GM12875 (cell line): ENCODE measurements around the gene CTRB2.

Experiments used
- H3K4me3 ChIP-seq: one replicate; pipeline ENCODE4 v1.5.1; 2011; ENCODE audit warnings: low read depth, low read length, control low read depth
- TF ChIP-seq, protein P1 (sequence below): IDR thresholded peaks from 2 replicates; pipeline ENCODE4 v1.5.1; 2011; ENCODE audit warnings: low read depth, mild to moderate bottlenecking, control low read depth, inconsistent platforms, low read length, moderate library complexity, borderline replicate concordance; ENCODE audit not compliant: insufficient read depth

The CTRB2 gene

DNA sequence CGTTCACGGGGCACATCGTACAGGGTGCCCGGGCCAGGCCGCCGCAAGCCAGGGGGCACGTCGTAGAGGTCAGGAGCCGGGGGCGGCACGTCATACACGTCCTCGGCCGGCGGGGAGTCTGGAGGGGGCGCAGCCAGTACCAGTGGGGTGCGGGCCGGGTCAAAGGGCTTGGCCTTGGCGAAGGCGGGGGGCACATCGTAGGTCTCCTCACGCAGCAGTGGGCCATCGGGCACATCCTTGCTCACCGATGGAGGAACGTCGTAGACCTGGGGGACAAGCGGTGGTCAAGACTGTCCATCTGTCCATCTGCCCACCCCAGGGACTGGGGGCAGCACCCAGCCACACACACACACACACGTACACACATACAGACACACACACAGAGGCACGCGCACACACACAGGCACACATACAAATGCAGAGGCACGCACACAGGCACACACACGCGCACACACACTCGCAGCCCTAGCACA lies 28.8 kb upstream of the CTRB2 start:
- no peak overlapping the region for H3K4me3 ChIP-seq
- TF ChIP-seq, protein P1, sequence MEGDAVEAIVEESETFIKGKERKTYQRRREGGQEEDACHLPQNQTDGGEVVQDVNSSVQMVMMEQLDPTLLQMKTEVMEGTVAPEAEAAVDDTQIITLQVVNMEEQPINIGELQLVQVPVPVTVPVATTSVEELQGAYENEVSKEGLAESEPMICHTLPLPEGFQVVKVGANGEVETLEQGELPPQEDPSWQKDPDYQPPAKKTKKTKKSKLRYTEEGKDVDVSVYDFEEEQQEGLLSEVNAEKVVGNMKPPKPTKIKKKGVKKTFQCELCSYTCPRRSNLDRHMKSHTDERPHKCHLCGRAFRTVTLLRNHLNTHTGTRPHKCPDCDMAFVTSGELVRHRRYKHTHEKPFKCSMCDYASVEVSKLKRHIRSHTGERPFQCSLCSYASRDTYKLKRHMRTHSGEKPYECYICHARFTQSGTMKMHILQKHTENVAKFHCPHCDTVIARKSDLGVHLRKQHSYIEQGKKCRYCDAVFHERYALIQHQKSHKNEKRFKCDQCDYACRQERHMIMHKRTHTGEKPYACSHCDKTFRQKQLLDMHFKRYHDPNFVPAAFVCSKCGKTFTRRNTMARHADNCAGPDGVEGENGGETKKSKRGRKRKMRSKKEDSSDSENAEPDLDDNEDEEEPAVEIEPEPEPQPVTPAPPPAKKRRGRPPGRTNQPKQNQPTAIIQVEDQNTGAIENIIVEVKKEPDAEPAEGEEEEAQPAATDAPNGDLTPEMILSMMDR: no peak

DNA sequence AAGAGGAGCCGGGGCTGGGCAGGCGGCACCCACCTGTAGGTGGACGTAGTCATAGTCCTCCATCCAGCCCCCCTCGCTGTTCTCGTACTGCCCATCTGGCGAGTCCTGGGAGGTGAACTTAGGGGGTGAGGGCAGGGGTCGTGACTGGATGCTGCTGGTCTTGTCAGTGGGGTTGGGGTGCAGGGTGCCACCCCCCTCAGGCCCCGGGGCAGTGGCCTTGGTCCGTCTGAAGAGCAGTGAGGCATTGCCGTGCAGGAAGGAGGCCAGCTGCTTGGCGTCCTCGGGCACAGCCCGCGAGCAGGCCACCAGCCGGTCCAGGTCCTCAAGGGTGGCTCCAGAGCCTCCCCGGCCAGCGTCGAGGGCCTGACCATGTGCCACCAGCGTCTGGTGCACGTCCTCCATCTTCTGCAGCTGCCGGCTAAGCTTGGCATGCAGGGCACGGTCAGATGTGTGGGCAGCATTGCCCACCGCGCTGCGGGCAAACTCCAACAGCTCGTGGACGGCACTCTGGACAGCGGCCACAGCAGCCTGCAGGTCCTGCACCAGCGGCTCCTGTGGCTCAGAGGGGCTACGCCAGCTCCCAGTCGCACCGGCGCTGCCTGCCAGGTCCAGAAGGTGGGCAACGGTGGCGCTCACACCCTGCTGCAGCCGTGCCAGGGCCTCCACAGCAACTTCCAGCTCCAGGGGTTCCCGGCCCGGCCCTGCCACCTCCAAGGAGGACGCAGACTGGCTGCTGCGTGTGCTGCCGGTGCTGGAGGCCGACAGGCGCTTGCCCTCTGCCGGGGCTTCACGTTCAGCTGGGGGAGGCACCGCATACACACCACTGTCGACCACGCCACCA lies 28.1 kb upstream of the CTRB2 start:
- H3K4me3 ChIP-seq: no peak overlapping the region
- TF ChIP-seq, protein P1: no peak

DNA sequence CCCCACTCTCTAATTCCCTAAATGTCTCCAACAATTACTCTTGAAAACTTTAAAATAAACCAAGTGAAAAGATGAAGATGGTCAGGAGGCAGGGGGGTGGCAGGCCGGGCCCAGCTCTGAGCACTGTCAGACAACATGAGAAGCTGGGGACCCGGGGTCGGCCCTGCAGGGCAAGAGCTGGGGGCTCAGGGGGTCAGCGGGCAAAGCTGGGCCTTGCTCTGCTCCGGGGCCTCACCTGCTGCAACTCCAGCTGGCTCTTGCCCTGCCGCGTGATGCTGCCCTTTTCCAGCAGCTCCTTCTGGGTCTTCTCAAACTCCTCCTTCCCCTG lies 26.6 kb upstream of the CTRB2 start:
- TF ChIP-seq, protein P1: no peak

DNA sequence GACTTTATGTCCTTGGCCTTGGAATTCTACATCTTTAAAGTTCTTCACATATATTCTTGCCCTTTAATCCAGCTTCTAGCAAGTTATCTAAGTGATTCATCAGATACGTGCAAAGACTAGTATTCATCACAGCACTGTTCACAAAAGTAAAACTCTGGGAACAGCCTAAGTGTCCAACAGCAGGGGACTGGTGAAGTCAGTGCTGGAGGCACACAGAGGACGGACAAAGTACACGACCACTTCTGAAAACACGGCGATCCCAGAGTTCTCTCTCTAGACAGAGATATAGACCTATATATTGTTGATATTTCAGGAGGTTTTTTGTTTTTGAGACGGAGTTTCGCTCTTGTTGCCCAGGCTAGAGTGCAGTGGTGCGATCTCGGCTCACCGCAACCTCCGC lies 24.6 kb upstream of the CTRB2 start:
- TF ChIP-seq, protein P1: no peak
- H3K4me3 ChIP-seq: no peak overlapping the region

More for the DNA sequence above, 26.6 kb upstream of the CTRB2 start:
- H3K4me3 ChIP-seq: no peak overlapping the region

DNA sequence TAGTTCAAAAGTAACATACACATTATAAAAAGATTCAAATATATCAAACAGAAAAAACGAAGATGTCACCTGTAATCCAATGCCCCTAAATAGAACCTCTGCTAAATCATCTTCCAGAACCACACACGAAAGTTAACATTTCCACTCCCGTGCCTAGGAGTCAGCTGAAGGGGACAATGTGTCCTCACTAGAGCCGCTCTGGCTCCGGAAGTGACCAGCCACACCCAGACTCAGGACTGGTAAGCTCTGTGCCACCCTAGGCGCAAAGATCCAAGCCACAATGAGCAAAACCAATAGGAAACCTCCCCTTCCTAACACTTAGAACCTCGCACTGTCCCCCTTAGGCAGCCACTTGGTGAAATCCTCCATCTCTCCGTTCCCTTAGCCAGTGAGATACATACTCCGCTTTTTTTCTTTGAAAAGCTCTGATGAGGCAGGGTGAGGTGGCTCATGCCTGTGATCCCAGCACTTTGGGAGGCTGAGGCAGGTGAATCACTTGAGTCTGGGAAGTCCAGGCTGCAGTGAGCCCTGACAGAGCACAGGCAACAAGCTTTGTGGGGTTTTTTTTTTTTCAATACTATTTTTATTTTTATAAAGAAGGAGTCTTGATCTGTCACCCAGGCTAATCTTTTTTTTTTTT lies 23.6 kb upstream of the CTRB2 start:
- TF ChIP-seq, protein P1: no peak
- no peak overlapping the region for H3K4me3 ChIP-seq

DNA sequence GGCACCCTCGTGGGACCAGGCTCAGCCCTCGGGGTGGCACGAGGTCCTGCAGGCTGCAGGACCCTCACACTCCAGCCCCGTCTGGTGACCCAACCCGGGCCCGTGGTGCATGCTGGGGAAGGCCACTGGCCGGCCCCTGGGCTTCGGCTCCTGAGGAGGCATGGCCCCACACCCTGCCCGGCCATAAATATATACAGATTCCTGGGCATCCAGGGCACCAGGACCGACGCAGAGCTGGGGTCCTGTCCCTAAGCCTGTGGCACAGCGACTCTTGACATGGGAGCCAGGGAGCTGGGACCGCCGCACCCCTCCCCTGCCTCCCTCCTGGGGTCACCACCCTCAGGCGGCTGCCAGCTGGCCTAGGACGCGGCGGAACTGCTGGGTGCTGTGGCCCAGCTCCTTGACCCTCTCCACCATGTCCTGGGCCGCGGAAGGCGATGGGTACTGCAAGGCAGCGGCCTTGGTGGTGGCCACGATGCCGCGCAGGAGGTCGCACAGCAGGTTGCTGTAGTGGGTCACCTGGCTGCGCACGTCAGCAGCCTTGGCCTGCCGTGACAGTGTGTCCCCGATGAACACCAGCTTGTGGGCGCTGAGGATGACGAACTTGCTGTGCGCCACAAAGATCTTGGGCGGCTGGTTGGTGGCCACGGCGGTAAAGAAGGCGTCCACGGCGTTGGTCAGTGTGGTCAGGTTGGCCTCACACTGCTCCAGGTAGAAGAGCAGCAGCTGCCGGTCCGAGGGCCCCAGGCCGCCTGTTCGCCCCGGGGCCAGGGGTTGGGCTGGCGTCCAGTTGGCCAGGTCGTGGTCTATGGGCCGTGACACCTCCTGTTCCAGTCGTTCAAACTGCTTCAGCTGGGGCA lies 22.4 kb upstream of the CTRB2 start:
- no peak overlapping the region for H3K4me3 ChIP-seq
- TF ChIP-seq, protein P1: no peak
